HG03558 (cell line): Measurements from ENCODE around the gene SART3.

Experiments used
- ATAC-seq: cut with Tn5 transposase; IDR thresholded peaks from one replicate; pipeline ENCODE4 v1.9.1; 2021; ENCODE audit warnings: moderate number of reproducible peaks; ENCODE audit not compliant: unreplicated experiment; ENCODE audit errors: extremely low read depth

SART3 gene

GRCh38 chr12:108473400-108474055 lies 87.4 kb downstream of the SART3 start:
- ATAC-seq = no peak
